GM23338 (cell line): ENCODE data around the gene NGFR. TPM values are rescaled to one million over a fixed set of nuclear protein-coding genes. Genes with fewer than 3 reads are reported as not detected.

Source experiments
- ATAC-seq: fragments of 200-7000 bp; cut with Tn5 transposase; 3 replicates; pipeline ENCODE4 v1.9.1; 2020
- DNase-seq: peaks from one replicate; pipeline ENCODE4 v3.0.0-alpha.2; 2015; ENCODE audit warnings: low spot score
- H2AFZ ChIP-seq: fragments of 200-600 bp; sonication (generic); 2 replicates; pipeline ENCODE4 v1.8.0; 2016; ENCODE audit warnings: antibody characterized with exemption, mild to moderate bottlenecking, moderate library complexity
- H3F3A ChIP-seq: fragments of 200-600 bp; sonication (generic); replicated peaks from 2 replicates; pipeline ENCODE4 v1.8.0; 2017; ENCODE audit warnings: antibody characterized with exemption, mixed run types, low read depth
- H3K27ac ChIP-seq: fragments of 200-600 bp; sonication (generic); 2 replicates; pipeline ENCODE4 v1.6.1; 2016; ENCODE audit warnings: low read depth
- H3K27me3 ChIP-seq: fragments of 200-600 bp; sonication (generic); 2 replicates; pipeline ENCODE4 v1.8.0; 2016; ENCODE audit warnings: mild to moderate bottlenecking, mixed run types, moderate library complexity; ENCODE audit not compliant: insufficient read depth
- H3K36me3 ChIP-seq: fragments of 200-600 bp; sonication (generic); 2 replicates; pipeline ENCODE4 v1.8.0; 2016; ENCODE audit warnings: mild to moderate bottlenecking; ENCODE audit not compliant: insufficient read depth
- H3K4me1 ChIP-seq: fragments of 200-600 bp; sonication (generic); 2 replicates; pipeline ENCODE4 v1.8.0; 2016; ENCODE audit warnings: mild to moderate bottlenecking, moderate library complexity; ENCODE audit not compliant: insufficient read depth
- H3K4me2 ChIP-seq: fragments of 200-600 bp; sonication (generic); 2 replicates; pipeline ENCODE4 v1.7.1; 2017; ENCODE audit warnings: mixed run types
- H3K4me3 ChIP-seq: fragments of 200-600 bp; sonication (generic); 2 replicates; pipeline ENCODE4 v1.6.1; 2016; ENCODE audit warnings: mixed run types
- H3K79me2 ChIP-seq: fragments of 200-600 bp; sonication (generic); replicated peaks from 2 replicates; pipeline ENCODE4 v1.8.0; 2017; ENCODE audit warnings: mild to moderate bottlenecking; ENCODE audit not compliant: insufficient read depth
- H3K9me2 ChIP-seq: fragments of 200-600 bp; sonication (generic); 2 replicates; pipeline ENCODE4 v1.8.0; 2017; ENCODE audit not compliant: insufficient read depth
- H4K20me1 ChIP-seq: fragments of 200-600 bp; sonication (generic); replicated peaks from 2 replicates; pipeline ENCODE4 v1.8.0; 2017; ENCODE audit warnings: mild to moderate bottlenecking; ENCODE audit not compliant: insufficient read depth
- H3K27ac Mint-ChIP-seq: 2 replicates; pipeline ENCODE4 v1.8.0; 2020; ENCODE audit warnings: inconsistent platforms, mild to moderate bottlenecking, moderate library complexity, mixed read lengths
- H3K27me3 Mint-ChIP-seq: 3 replicates; pipeline ENCODE4 v1.8.0; 2022; ENCODE audit warnings: low read depth, mild to moderate bottlenecking, moderate library complexity, mixed read lengths, inconsistent platforms; ENCODE audit not compliant: insufficient read depth, poor library complexity
- H3K36me3 Mint-ChIP-seq: 3 replicates; pipeline ENCODE4 v1.8.0; 2021; ENCODE audit warnings: low read depth, mild to moderate bottlenecking, inconsistent platforms, moderate library complexity, mixed read lengths
- H3K4me1 Mint-ChIP-seq: 3 replicates; pipeline ENCODE4 v1.8.0; 2020; ENCODE audit warnings: mild to moderate bottlenecking, inconsistent platforms, mixed read lengths
- H3K4me3 Mint-ChIP-seq: 3 replicates; pipeline ENCODE4 v1.8.0; 2021; ENCODE audit warnings: moderate library complexity, mild to moderate bottlenecking, inconsistent platforms, mixed read lengths
- H3K9me3 Mint-ChIP-seq: 3 replicates; pipeline ENCODE4 v1.8.0; 2020; ENCODE audit warnings: moderate library complexity, mild to moderate bottlenecking, inconsistent platforms, mixed read lengths
- CREB1 ChIP-seq: fragments of 250-450 bp; sonication (Bioruptor Pico); IDR thresholded peaks from 2 replicates; pipeline ENCODE4 v1.5.0; 2020; ENCODE audit warnings: low read depth, mild to moderate bottlenecking, moderate library complexity
- CTCF ChIP-seq, 2 experiments: fragments of 200-600 bp in 1 of 2; sonication (generic) in 1 of 2; conservative IDR thresholded peaks; 2 replicates each; pipeline versions ENCODE4 v1.5.1 to v1.6.1; 2016 to 2017; ENCODE audit warnings: antibody characterized with exemption in 2 of 2, low read depth in 2 of 2, mild to moderate bottlenecking in 2 of 2, moderate library complexity in 1 of 2
- ETS1 ChIP-seq: IDR thresholded peaks from 2 replicates; pipeline ENCODE4 v1.6.1; 2016; ENCODE audit warnings: antibody characterized with exemption
- EZH2 ChIP-seq: fragments of 200-600 bp; sonication (generic); IDR thresholded peaks from one replicate; pipeline ENCODE4 v1.8.0; 2017; ENCODE audit warnings: antibody characterized with exemption, mild to moderate bottlenecking, low read depth; ENCODE audit not compliant: unreplicated experiment
- EZH2phosphoT487 ChIP-seq: fragments of 200-600 bp; sonication (generic); IDR thresholded peaks from one replicate; pipeline ENCODE4 v1.8.1; 2018; ENCODE audit warnings: antibody characterized with exemption; ENCODE audit not compliant: unreplicated experiment
- JUNB ChIP-seq: IDR thresholded peaks from one replicate; pipeline ENCODE4 v1.6.1; 2016; ENCODE audit warnings: antibody characterized with exemption; ENCODE audit not compliant: unreplicated experiment
- NANOG ChIP-seq: IDR thresholded peaks from 2 replicates; pipeline ENCODE4 v1.6.1; 2016; ENCODE audit warnings: antibody characterized with exemption, borderline replicate concordance
- POLR2AphosphoS5 ChIP-seq: IDR thresholded peaks from 2 replicates; pipeline ENCODE4 v1.6.1; 2016; ENCODE audit warnings: antibody characterized with exemption, low read depth
- polyA plus RNA-seq: library from polyadenylated mRNA; unstranded; fragments of >200 nt; fragmentation: Nextera tagmentation; extraction: Ambion mirVana; gene quantifications from 2 replicates; pipeline ENCODE4 v1.2.1, GENCODE V29; 2016
- total RNA-seq: library from RNA; depleted of rRNA; stranded (reverse); fragments of >200 nt; shearing (Covaris generic); gene quantifications from 2 replicates; pipeline ENCODE4 v1.2.3, GENCODE V29; 2014

NGFR gene
- total and polyA plus RNA-seq, 2 experiments from 2014 or later, result 2.8 to 6.9 TPM

GRCh38 chr17:49445591-49445990 lies 49.5 kb upstream of the NGFR start:
- DNase-seq (no peak), ATAC-seq (no peak)
- TF ChIP-seq NANOG (no peak), ETS1 (no peak)
- no peaks in the 10 kb centered on the region for H3K4me1 ChIP-seq
- Mint-ChIP-seq H3K27ac (no peak overlapping the region), H3K36me3 (no peaks in the 10 kb centered on the region), H3K4me3 (no peak overlapping the region), H3K27me3 (peaks cover 20% of the 10 kb centered on the region), H3K4me1 (peaks cover 6% of the 10 kb centered on the region), H3K9me3 (no peaks in the 10 kb centered on the region)
- H3K4me2 ChIP-seq, result no peak overlapping the region
- H3F3A ChIP-seq, result no peaks in the 10 kb centered on the region
- no peaks in the 10 kb centered on the region for H3K36me3 ChIP-seq
- H4K20me1 ChIP-seq, result no peaks in the 10 kb centered on the region
- no peak overlapping the region for H3K4me3 ChIP-seq
- no peaks in the 10 kb centered on the region for H3K79me2 ChIP-seq
- H2AFZ ChIP-seq, result no peak overlapping the region
- no peak overlapping the region for H3K27ac ChIP-seq
- H3K9me2 ChIP-seq, result peaks cover 2% of the 10 kb centered on the region; the same call in 1 of the 2 replicates
- no peaks in the 10 kb centered on the region for H3K27me3 ChIP-seq

- no peak overlapping the region for H2AFZ ChIP-seq
- H3K79me2 ChIP-seq, result no peaks in the 10 kb centered on the region
- no peak for DNase-seq
- H4K20me1 ChIP-seq, result no peaks in the 10 kb centered on the region
- Mint-ChIP-seq H3K27ac (no peak overlapping the region), H3K4me1 (peaks cover 5% of the 10 kb centered on the region; the same call in 2 of the 3 replicates), H3K36me3 (no peaks in the 10 kb centered on the region), H3K27me3 (peaks cover 16% of the 10 kb centered on the region), H3K9me3 (no peaks in the 10 kb centered on the region), H3K4me3 (no peak overlapping the region)
- H3K27me3 ChIP-seq, result no peaks in the 10 kb centered on the region
- no peak overlapping the region for H3K27ac ChIP-seq
- ATAC-seq, result peak; percentile 49
- H3F3A ChIP-seq, result no peaks in the 10 kb centered on the region
- no peaks in the 10 kb centered on the region; the same call in 1 of the 2 replicates for H3K9me2 ChIP-seq
- H3K4me3 ChIP-seq, result no peak overlapping the region
- no peak overlapping the region for H3K4me2 ChIP-seq
- TF ChIP-seq CTCF (conservative IDR thresholded peaks at IDR 0.05; ENCODE audit: low read depth in 2 of 2), result peak; percentile 29 to 47; a peak in 2 of 4 replicates
- no peak for TF ChIP-seq EZH2
- no peaks in the 10 kb centered on the region; the same call in 1 of the 2 replicates for H3K4me1 ChIP-seq
- H3K36me3 ChIP-seq, result no peaks in the 10 kb centered on the region
These were observed 47.3 kb upstream of the NGFR start for GRCh38 chr17:49447628-49448302.

- no peaks in the 10 kb centered on the region; the same call in 1 of the 2 replicates for H3K9me2 ChIP-seq
- no peaks in the 10 kb centered on the region for H3F3A ChIP-seq
- H3K4me1 ChIP-seq, result no peaks in the 10 kb centered on the region; the same call in 1 of the 2 replicates
- ATAC-seq (no peak), DNase-seq (no peak)
- Mint-ChIP-seq H3K27me3 (peaks cover 18% of the 10 kb centered on the region), H3K27ac (no peak overlapping the region), H3K4me1 (peaks cover 10% of the 10 kb centered on the region; the same call in 2 of the 3 replicates), H3K36me3 (no peaks in the 10 kb centered on the region), H3K4me3 (no peak overlapping the region), H3K9me3 (no peaks in the 10 kb centered on the region)
- no peak overlapping the region for H2AFZ ChIP-seq
- H3K27ac ChIP-seq, result no peak overlapping the region
- H4K20me1 ChIP-seq, result no peaks in the 10 kb centered on the region
- no peaks in the 10 kb centered on the region for H3K36me3 ChIP-seq
- no peaks in the 10 kb centered on the region for H3K27me3 ChIP-seq
- no peaks in the 10 kb centered on the region for H3K79me2 ChIP-seq
- H3K4me3 ChIP-seq, result no peak overlapping the region
- no peak overlapping the region for H3K4me2 ChIP-seq
- TF ChIP-seq ETS1, result no peak
- TF ChIP-seq EZH2, result no peak
- TF ChIP-seq CREB1 (CRISPR knock-in tag), result no peak
- TF ChIP-seq NANOG, result no peak
- no peak for TF ChIP-seq POLR2AphosphoS5
- no peak for TF ChIP-seq EZH2phosphoT487
- no peak for TF ChIP-seq JUNB
- no peak for TF ChIP-seq CTCF (conservative IDR thresholded peaks at IDR 0.05; ENCODE audit: low read depth in 2 of 2)
These were observed 44.9 kb upstream of the NGFR start for GRCh38 chr17:49450181-49450580.
